PC-9 (cell line): ENCODE measurements around the gene DIPK1B. TPM values are rescaled to one million over a fixed set of nuclear protein-coding genes. Genes with fewer than 3 reads are reported as not detected.

ENCODE experiments used
- BruUV-seq: library from RNA; stranded (reverse); fragments of 400-500 nt; replicated peaks from 2 replicates; lab custom pipeline; 2021; lab: Mats Ljungman, UMichigan
- CTCF ChIA-PET: fragments of 300-600 bp; sonication (Branson Sonifier 250); formaldehyde crosslinking; loops from one replicate; lab custom pipeline; 2022; ENCODE audit warnings: antibody characterized with exemption; lab: Charles Lee
- POLR2A ChIA-PET: fragments of 300-600 bp; sonication (Branson Sonifier 250); formaldehyde crosslinking; loops from one replicate; lab custom pipeline; 2022; ENCODE audit warnings: antibody characterized with exemption; ENCODE audit not compliant: unreplicated experiment; lab: Charles Lee
- DNase-seq, 2 experiments: peaks; one replicate each; pipeline versions ENCODE4 v3.0.0 to v3.0.0-alpha.2; 2015 to 2022; ENCODE audit warnings: mixed read lengths in 1 of 2
- H2AFZ ChIP-seq: fragments of 200-600 bp; sonication (generic); 2 replicates; pipeline ENCODE4 v1.8.1; 2017; ENCODE audit warnings: antibody characterized with exemption
- H3F3A ChIP-seq: fragments of 200-600 bp; sonication (generic); 2 replicates; pipeline ENCODE4 v1.8.1; 2017; ENCODE audit warnings: antibody characterized with exemption, mild to moderate bottlenecking, low read depth; ENCODE audit not compliant: insufficient read depth
- H3K27ac ChIP-seq: fragments of 200-600 bp; sonication (generic); 2 replicates; pipeline ENCODE4 v1.6.1; 2016; ENCODE audit warnings: mixed run types
- H3K27me3 ChIP-seq: fragments of 200-600 bp; sonication (generic); 2 replicates; pipeline ENCODE4 v1.6.1; 2016; ENCODE audit warnings: low read depth, mixed run types; ENCODE audit not compliant: insufficient read depth
- H3K36me3 ChIP-seq: fragments of 200-600 bp; sonication (generic); 2 replicates; pipeline ENCODE4 v1.6.1; 2016; ENCODE audit warnings: low read depth, mixed run types
- H3K4me1 ChIP-seq: fragments of 200-600 bp; sonication (generic); replicated peaks from 2 replicates; pipeline ENCODE4 v1.6.1; 2016; ENCODE audit warnings: mixed run types; ENCODE audit not compliant: insufficient read depth
- H3K4me2 ChIP-seq: fragments of 200-600 bp; sonication (generic); 2 replicates; pipeline ENCODE4 v1.6.1; 2017; ENCODE audit warnings: mixed run types
- H3K4me3 ChIP-seq: fragments of 200-600 bp; sonication (generic); 2 replicates; pipeline ENCODE4 v1.6.1; 2016; ENCODE audit warnings: mixed run types
- H3K79me2 ChIP-seq: fragments of 200-600 bp; sonication (generic); 2 replicates; pipeline ENCODE4 v1.6.1; 2017; ENCODE audit warnings: low read depth, mixed run types
- H3K9me2 ChIP-seq: fragments of 200-600 bp; sonication (generic); 2 replicates; pipeline ENCODE4 v1.8.1; 2017; ENCODE audit warnings: mild to moderate bottlenecking; ENCODE audit not compliant: insufficient read depth
- H3K9me3 ChIP-seq: fragments of 200-600 bp; sonication (generic); 2 replicates; pipeline ENCODE4 v1.8.1; 2016; ENCODE audit warnings: low read depth; ENCODE audit not compliant: insufficient read depth
- H4K20me1 ChIP-seq: fragments of 200-600 bp; sonication (generic); 2 replicates; pipeline ENCODE4 v1.8.1; 2017; ENCODE audit not compliant: insufficient read depth
- EZH2 ChIP-seq: fragments of 200-600 bp; sonication (generic); IDR thresholded peaks from 2 replicates; pipeline ENCODE4 v1.8.0; 2017; ENCODE audit warnings: antibody characterized with exemption, low read depth
- intact Hi-C: fragments of 100-400 bp; cut with micrococcal nuclease; formaldehyde crosslinking; loops from one replicate; pipeline ENCODE4 v1.10.0; 2022; ENCODE audit not compliant: unreplicated experiment
- total RNA-seq: library from RNA; stranded (reverse); gene quantifications from 2 replicates; pipeline ENCODE4 v1.2.3, GENCODE V29; 2021
- TF ChIP-seq, protein P1 (sequence below): fragments of 200-600 bp; sonication (generic); conservative IDR thresholded peaks from 2 replicates; pipeline ENCODE4 v1.6.1; 2017; ENCODE audit warnings: mixed run types, antibody characterized with exemption, mild to moderate bottlenecking, moderate library complexity

DIPK1B gene
- total RNA-seq, 1 experiment from 2014 or later, result 19.0 TPM

DNA sequence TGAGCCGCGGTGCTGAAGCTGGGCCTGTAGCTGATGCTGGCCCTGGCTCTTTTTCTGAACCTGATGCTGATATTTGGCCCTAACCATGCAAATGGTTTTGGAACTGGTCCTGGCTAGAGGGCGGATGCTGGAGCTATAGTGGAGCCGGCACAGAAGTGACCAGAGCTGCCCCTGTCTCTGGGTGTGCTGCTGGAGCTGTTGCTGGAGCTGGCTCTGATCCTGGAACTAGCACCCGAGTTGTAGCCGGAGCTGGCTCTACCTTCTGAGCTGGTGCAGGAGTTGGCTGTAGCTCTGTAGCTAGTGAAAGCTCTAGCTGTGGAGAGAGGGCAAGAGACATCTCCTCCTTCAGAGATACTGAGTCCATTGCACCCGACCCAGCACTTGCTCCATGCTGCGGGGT, 17.6 kb downstream of the DIPK1B start:
- TF ChIP-seq EZH2, result no peak
- TF ChIP-seq, protein P1, sequence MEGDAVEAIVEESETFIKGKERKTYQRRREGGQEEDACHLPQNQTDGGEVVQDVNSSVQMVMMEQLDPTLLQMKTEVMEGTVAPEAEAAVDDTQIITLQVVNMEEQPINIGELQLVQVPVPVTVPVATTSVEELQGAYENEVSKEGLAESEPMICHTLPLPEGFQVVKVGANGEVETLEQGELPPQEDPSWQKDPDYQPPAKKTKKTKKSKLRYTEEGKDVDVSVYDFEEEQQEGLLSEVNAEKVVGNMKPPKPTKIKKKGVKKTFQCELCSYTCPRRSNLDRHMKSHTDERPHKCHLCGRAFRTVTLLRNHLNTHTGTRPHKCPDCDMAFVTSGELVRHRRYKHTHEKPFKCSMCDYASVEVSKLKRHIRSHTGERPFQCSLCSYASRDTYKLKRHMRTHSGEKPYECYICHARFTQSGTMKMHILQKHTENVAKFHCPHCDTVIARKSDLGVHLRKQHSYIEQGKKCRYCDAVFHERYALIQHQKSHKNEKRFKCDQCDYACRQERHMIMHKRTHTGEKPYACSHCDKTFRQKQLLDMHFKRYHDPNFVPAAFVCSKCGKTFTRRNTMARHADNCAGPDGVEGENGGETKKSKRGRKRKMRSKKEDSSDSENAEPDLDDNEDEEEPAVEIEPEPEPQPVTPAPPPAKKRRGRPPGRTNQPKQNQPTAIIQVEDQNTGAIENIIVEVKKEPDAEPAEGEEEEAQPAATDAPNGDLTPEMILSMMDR, result no peak
- ChIA-PET POLR2A (interaction anchor here (0.8 kb wide), 1 partner anchor 471 kb away, joined by 12 read pairs; no protein-coding TSS in a partner anchor), CTCF (interaction anchor here (0.6 to 0.8 kb wide), 3 partner anchors 48 to 75 kb away, joined by 4 to 13 read pairs (median 6); no protein-coding TSS in a partner anchor)
- Histone ChIP-seq H3K27me3 (no peaks in the 10 kb centered on the region), H3K4me1 (peaks cover 27% of the 10 kb centered on the region), H4K20me1 (peaks cover 25% of the 10 kb centered on the region), H3K79me2 (peaks cover 63% of the 10 kb centered on the region), H3F3A (peaks cover 48% of the 10 kb centered on the region), H3K27ac (no peak overlapping the region), H3K36me3 (peaks cover 16% of the 10 kb centered on the region), H2AFZ (no peak overlapping the region), H3K4me3 (no peak overlapping the region), H3K9me3 (no peaks in the 10 kb centered on the region), H3K4me2 (peak overlapping the region; percentile 98), H3K9me2 (no peaks in the 10 kb centered on the region)
- BruUV-seq, result no TSS peak
- intact Hi-C loops, result loop anchor here (10.0 kb wide), 1 partner anchor 55 kb away; no protein-coding TSS in a partner anchor
- DNase-seq, result no peak

DNA sequence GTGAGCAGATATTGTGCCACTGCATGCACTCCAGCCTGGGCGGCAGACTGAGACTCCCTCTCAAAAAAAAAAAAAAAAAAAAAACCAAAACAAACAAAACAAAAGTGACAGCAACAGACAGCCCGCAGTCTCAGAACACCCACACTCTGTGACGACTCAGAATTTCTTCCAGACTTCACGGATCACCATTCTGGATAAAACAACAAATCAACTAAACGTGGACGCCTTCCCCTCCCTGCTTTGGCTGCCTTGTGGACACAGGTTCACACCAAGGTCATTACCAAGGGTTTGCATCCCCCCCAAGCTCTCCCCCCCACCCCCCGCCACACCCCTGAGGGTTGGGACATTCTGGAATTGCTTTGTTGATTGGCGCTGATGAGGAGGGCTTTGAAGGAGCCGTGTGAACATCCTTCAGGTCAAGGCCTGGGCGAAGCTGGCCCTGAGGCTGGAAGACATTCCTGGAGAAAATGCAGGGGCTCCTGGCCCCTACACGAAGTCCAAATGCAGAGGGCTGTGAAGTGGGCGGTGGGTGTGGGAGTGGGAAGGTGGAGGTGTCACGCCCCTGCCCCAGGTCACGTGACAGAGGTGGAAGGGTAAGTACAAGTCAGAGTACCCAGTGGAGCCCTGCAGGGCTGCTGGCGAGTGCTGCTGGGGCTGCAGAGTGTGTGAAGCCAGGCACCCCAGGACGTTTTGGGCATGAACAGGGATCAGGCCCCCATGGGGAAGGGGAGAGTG, 20.2 kb downstream of the DIPK1B start:
- BruUV-seq, result no TSS peak
- no peak overlapping the region for H3K27ac ChIP-seq
- no peaks in the 10 kb centered on the region for H4K20me1 ChIP-seq
- H3F3A ChIP-seq, result peaks cover 21% of the 10 kb centered on the region
- TF ChIP-seq, protein P1, result no peak
- no peak for TF ChIP-seq EZH2
- H3K4me2 ChIP-seq, result no peak overlapping the region
- H3K79me2 ChIP-seq, result peaks cover 36% of the 10 kb centered on the region
- H3K4me1 ChIP-seq, result peaks cover 8% of the 10 kb centered on the region; the same call in 1 of the 2 replicates
- no peak for DNase-seq
- ChIA-PET POLR2A (no interaction called here), CTCF (interaction anchor here (0.6 kb wide), 1 partner anchor 35 kb away, joined by 8 read pairs; no protein-coding TSS in a partner anchor)
- H3K27me3 ChIP-seq, result no peaks in the 10 kb centered on the region; the same call in 1 of the 2 replicates
- no peaks in the 10 kb centered on the region for H3K36me3 ChIP-seq
- no peaks in the 10 kb centered on the region for H3K9me3 ChIP-seq
- no peaks in the 10 kb centered on the region for H3K9me2 ChIP-seq
- H3K4me3 ChIP-seq, result no peak overlapping the region
- intact Hi-C loops, result no loop called here
- H2AFZ ChIP-seq, result no peak overlapping the region

DNA sequence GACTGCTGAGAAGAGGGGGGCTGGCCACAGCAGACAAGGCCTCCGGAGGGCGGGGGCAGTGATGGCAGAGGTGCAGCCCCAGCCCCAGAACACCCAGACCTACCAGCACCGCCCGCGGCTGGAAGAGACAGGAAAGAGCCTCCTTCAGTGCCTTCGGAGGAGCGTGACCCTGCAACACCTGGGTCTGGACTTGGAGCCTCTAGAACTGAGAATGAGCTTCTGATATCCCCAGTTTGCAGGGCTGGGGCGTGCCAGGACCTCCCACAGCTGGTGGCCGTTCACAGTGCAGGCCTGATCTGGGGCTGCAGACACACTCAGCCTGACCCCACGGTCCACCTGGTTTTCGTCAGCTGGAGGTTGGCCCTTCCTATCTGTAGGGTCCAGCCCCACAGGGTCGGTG, 21.2 kb downstream of the DIPK1B start:
- TF ChIP-seq, protein P1, result no peak
- no peak for TF ChIP-seq EZH2
- DNase-seq, result no peak
- intact Hi-C loops, result no loop called here
- no TSS peak for BruUV-seq
- ChIA-PET CTCF (no interaction called here), POLR2A (no interaction called here)
- no peaks in the 10 kb centered on the region for H4K20me1 ChIP-seq
- H3K4me1 ChIP-seq, result peaks cover 8% of the 10 kb centered on the region; the same call in 1 of the 2 replicates
- H3K27me3 ChIP-seq, result peaks cover 10% of the 10 kb centered on the region
- no peaks in the 10 kb centered on the region for H3K9me3 ChIP-seq
- no peak overlapping the region for H3K4me2 ChIP-seq
- no peak overlapping the region for H3K27ac ChIP-seq
- H3K4me3 ChIP-seq, result no peak overlapping the region
- H3K9me2 ChIP-seq, result no peaks in the 10 kb centered on the region
- H2AFZ ChIP-seq, result no peak overlapping the region
- H3K36me3 ChIP-seq, result no peaks in the 10 kb centered on the region
- peaks cover 30% of the 10 kb centered on the region for H3K79me2 ChIP-seq
- H3F3A ChIP-seq, result peaks cover 20% of the 10 kb centered on the region
